Measurements from ENCODE around the gene IRX5.
A peak's percentile ranks its signal among the peaks of the same experiment; 100 is the strongest.

Gene IRX5

DNA sequence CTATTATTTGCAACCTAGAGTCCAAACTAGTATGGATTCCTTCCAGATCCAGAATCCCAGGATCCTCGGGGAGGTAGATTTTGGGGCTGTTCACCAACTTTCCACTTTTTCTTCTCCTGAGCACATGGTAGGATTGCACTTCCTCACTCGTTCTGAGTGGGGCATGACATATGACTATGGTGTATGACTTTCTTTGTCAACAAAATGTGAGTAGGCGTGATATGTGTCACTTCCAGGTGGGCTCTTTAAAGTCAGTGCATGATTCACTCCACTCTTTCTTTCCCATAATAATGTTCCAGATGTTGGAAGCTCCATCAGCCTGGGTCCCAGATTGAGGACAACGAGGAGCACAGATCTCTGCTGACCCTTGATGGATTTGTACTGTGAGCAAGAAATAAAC, 21.5 kb downstream of the IRX5 start:
- no peak for DNase-seq

DNA sequence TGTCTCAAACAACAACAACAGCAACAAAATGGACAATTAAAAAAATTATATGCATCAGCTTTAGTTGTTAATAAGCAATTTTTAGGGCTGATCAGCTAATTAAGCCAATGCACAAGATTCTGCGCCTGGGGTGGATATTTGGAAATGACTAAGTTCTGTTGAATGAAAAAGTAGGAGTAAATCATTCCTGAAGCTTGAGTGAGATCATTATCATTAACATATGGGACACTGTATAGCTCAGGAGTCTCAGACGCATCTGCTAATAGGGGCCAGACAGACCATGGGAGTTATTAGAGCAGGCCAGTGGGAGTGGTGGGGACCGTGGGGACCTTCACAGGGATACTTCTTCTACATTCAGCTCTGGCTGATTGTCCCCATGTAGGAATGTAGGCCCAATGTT, 22.8 kb downstream of the IRX5 start:
- DNase-seq = peak; percentile 3

DNA sequence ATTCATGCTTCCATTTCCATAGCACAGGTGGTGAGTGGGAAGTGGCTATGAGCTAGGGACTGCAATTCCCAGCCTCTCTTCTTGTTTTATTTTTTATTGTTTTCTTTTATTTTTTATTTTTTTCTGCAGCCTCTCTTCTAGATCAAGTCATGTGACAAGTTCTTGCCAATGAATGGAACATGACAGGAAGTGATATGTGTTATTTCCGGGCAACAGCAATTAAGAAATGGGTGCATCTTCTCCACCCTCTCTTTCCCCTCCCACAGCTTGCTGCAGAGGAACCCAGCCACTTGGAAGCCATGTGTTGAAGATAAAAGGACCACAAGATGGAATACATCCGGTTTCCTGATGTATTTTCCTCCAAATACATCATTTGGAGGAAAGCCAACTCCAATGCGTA, 23.6 kb downstream of the IRX5 start:
- peak; percentile 6 for DNase-seq

DNA sequence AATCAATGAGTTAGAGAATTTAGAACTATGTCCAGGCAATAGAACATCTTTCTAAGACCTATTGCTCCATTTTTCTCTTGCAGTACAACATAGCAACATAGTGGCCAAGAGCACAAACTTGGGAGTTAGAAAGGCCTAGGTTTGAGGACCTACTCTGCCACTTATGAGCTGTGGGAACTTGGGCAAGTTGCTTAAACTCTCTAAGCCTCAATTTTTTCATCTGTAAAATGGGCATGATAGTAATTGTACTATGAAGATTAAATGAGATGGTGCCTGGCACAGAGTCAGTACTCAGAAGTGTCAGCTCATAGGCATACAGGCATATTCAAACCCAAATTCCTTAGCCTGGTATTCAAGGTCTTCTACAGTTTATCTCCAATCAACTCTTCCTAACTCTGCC, 25.1 kb downstream of the IRX5 start:
- no peak for DNase-seq

DNA sequence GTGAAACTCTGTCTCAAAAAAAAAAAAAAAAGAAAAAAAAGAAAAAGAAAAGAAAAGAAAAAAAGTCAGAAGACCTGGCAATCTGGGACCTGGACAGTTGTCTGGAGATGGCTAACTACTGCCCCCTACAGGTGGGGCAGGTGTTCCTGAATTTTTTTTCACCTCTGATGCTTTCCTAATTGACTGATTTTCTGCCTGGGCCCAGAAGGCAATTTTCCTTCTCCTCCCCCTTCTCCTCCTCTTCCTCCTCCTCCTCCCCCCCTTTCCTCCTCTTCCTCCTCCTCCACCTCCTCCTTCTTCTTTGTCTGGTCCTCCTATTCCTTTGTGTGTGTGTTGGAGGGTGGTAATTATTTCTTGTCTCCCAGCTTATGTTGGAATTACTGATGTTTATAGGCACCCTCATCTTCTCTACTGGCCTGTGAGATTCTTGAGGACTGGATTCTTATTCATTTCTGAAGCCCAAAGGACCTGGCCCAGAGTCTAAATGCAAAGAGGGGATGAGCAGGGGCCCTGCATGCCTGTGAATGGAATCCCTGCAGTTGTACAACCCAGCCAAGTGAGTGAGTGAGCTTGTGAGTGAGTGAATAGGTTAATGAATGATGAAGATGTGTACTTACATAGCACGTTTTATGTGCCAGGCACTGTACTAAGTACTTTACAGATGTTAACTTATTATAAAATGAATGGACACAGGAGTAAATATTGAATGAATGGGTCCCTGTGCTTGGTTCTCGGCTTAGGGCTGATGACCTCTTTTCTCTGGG, 26.9 kb downstream of the IRX5 start:
- peak; percentile 13 for DNase-seq

DNA sequence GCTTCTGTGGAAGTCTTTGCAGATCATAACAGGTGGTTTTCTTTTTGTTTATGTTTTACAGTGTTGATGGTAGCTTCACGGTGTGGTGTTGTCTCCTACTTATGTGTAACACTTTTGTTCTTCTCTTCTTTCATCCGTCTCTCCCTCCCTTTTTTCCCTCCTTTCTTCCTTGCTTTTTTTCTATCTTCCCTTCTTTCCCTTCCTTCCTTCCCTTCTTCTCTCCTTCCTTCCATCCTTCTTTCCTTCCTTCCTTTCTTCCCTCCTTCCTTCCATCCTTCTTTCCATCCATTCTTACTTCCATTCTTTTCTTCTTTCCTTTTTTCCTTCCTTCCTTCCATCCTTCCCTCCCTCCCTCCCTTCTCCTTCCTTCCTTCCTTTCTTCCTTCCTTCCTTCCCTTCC, 31.4 kb downstream of the IRX5 start:
- DNase-seq = no peak

DNA sequence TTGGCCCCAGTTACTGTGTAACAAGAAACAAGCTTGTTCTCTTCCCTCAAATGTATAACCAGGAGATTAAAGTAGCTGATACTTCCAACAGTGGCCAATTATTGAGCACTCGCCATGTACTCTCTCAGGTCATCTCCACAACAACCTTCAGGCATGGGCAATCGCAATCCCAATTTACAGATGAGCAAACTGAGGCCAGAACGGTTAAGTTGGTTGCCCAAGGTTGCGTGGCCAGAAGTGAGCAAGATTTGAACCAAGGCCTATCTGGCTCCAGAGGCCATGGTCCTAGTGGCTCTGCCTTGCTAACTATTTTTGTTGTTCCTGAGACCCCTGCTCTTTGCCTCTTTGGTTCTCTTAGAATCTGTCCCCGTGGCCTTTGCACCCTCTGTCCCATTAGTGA, 33.6 kb downstream of the IRX5 start:
- DNase-seq = no peak

DNA sequence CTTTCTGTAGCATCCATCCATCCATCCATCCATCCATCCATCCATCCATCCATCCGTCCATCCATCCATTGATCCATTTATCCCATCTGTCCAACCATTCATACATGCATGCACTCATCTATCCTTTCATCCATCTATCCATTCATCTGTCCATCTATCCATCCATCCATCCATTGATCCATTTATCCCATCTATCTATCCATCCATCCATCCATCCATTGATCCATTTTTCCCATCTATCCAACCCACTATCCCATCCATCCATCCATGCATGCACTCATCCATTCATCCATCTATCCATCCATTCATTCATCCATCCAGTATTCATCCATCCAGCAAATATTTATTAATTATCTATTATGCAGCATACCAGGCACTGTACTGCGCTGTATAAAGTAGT, 34.8 kb downstream of the IRX5 start:
- no peak for DNase-seq

DNA sequence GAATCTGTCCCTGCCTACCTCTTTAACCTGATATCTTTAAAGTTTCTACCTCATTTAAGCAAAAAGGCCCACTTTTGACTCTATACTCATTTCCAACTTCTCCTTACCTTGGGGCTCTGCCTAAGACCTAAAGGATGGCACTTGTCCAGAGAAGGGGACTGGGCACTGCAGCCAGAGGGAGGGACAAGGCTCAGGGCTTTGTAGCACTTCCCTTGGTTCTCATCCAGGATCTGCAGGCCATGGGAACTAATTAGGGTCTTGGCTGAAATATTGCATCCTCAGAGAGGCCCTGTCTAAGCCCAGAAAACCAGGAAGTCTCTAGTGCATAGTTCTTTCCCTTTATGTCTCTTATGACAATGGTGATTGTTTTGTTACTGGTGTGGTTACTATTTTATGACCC, 37.3 kb downstream of the IRX5 start:
- DNase-seq = no peak

DNA sequence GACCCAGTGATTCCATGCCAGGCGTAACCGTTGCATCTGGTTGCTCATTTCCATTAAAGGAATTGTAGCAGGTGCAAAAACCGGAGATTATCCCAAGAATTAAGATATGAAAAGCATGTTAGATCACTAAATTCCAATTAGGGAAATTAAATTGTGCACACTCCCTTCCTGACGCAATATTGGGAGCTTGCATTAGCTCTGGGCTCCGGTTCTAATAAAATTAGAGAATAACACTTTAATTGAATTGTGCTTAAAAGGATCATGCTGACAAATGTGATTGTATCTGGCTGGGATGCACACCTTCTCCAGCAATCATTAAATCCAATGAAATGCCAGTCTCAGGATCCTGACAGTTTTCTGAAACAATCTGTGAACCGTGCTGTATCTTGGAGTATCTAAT, 38.1 kb downstream of the IRX5 start:
- DNase-seq = no peak

DNA sequence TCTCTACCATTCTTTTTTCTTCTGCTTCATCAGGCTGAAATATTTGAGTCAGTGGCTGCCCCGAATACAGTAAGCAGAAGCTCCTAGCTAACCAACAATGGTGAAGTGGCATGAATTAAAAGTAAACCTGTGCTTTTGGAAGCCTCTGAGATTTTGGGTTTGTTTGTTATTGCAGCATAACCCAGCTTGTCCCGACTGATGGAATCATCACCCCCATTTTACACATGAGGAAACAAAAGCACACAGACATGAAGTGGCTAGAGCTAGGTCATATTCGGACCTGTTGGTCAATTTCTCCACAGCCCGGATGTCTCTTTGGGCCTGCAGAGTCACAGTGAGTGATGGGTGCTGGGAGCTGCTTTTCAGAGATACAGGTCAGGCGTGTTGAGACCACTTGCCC, 39.4 kb downstream of the IRX5 start:
- no peak for DNase-seq

DNA sequence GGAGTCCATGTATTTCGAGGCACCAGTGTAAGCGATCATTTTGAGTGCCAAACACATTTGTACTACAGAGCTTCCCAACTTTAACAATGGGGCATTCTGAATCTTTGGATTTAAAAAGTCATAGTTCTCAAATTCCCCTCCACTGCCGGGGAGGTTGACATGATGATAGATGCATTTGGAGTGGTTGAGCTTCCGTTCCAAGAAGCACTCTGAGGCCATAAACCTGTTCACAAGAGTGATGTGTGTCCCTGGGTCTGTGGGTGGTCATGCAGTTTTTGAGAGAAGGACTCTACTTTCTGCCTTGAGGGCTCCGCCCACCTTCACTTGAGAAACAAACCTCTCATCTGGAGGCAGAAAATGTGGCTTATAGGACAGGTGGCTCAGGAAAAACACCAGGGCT, 43.7 kb downstream of the IRX5 start:
- no peak for DNase-seq

DNA sequence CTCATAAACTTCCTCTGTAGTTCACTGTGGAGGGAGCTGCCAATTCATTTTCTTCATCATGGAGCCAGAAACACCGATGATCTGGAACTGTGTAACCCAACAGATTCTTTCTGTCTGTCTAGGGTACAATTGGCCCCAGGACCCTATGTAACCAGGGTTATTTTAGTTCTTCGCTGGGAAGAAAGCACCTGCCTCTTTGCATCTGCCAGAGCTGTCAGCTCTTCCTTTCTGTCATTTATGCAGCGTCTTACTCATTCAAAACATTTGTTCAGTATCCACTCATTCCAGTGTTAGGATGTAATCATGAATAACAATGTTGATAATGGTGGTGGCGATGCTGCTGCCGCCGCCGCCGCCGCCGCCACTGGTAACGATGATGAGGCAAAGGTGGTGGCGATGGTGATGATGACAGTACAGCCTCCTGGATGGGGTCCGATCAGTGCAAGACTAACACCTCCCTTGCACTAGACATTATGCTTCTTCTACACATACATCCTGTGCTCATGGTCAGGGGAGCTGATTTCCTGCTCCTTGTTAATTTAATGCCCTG, 46.1 kb downstream of the IRX5 start:
- no peak for DNase-seq

DNA sequence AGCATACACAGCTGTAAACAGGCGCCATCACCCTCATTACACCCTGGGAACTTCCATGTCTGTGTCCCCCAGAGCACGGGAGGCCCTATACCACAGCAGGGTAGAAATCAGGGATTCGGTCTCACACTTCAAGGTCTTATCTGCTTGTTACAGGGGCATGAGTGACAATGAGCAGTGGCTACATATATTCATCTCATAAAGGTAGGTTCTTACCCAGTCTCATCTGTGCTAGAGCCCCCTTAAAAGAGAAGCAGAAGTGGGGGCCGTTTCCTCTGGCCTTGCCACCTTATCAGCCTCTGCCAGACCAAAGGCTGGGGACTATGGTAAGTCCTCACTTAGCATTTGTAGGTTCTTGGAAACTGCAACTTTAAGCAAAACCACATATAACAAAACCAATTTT, 46.5 kb downstream of the IRX5 start:
- no peak for DNase-seq

DNA sequence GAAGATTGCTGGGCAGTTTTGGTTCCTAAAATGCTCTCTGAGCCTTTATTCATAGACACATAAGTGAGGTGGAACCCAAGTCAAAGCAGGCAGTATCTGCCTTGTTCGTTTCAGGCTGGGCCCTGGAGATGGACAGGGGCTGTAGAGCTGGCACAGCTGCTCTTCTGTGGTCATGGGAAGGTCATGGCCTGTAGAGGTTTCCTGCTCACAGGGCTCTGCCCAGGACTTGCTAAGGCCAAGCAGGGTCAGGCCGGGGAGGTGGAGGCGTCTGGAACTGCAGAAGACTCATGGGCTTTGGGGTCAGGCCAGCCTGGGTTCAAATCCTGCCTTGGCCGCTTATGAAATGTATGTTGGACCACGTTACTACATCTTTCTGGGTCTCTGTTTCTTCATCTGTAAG, 50.2 kb downstream of the IRX5 start:
- DNase-seq = no peak

Measured in fibroblast of skin of back (primary cell).